Fibroblast of the aortic adventitia (primary cell): Measurements from ENCODE around the gene STRA6. TPM values are rescaled to one million over a fixed set of nuclear protein-coding genes. Genes with fewer than 3 reads are reported as not detected.
"Not testable (repeated sequence)": the region's sequence is repeated elsewhere in the genome, so short reads cannot be mapped to it uniquely, and the experiment has no call there.

Source experiments
- DNase-seq: peaks from one replicate; pipeline ENCODE4 v3.0.0-alpha.2; 2010; ENCODE audit warnings: low read depth
- H3K4me3 ChIP-seq: 2 replicates; pipeline ENCODE4 v1.5.1; 2011; ENCODE audit warnings: low read depth, mild to moderate bottlenecking, control low read depth, low read length, moderate library complexity
- CTCF ChIP-seq: IDR thresholded peaks from 2 replicates; pipeline ENCODE4 v1.5.1; 2011; ENCODE audit warnings: mild to moderate bottlenecking, low read length, control low read depth, inconsistent platforms; ENCODE audit not compliant: insufficient read depth
- total RNA-seq: library from RNA; depleted of rRNA; stranded (reverse); fragments of >200 nt; gene quantifications from 2 replicates; pipeline ENCODE4 v1.2.3, GENCODE V29; 2012; ENCODE audit warnings: low replicate concordance

Gene STRA6
- total RNA-seq, 1 donor: 0.18 TPM

- no peak for TF ChIP-seq CTCF
- H3K4me3 ChIP-seq: no peak overlapping the region
- no peak for DNase-seq
These were observed 37.1 kb downstream of the STRA6 start for GRCh38 chr15:74165461-74165860.

GRCh38 chr15:74162195-74162536, 40.4 kb downstream of the STRA6 start:
- DNase-seq, H3K4me3 ChIP-seq: not testable (repeated sequence)

DNA sequence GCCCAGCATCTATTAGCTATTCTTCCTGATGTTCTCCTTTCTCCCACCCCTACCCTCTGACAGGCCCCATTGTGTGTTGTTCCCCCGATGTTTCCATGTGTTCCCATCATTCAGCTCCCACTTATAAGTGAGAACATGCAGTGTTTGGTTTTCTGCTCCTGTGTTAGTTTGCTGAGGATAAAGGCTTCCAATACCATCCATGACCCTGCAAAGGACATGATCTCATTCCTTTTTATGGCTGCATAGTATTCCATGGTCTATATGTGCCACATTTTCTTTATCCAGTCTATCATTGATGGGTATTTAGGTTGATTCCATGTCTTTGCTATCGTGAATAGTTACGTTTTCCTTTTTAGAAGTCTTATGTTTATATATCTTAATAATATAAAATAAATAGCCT, 42.2 kb downstream of the STRA6 start:
- H3K4me3 ChIP-seq, DNase-seq: not testable (repeated sequence)

GRCh38 chr15:74159773-74160172, 42.8 kb downstream of the STRA6 start:
- TF ChIP-seq CTCF: no peak
- H3K4me3 ChIP-seq: no peak overlapping the region
- no peak for DNase-seq

- peak; percentile 58 for DNase-seq
- H3K4me3 ChIP-seq: no peak overlapping the region
- TF ChIP-seq CTCF: no peak
These were observed 43.5 kb downstream of the STRA6 start for GRCh38 chr15:74158855-74159650.

DNA sequence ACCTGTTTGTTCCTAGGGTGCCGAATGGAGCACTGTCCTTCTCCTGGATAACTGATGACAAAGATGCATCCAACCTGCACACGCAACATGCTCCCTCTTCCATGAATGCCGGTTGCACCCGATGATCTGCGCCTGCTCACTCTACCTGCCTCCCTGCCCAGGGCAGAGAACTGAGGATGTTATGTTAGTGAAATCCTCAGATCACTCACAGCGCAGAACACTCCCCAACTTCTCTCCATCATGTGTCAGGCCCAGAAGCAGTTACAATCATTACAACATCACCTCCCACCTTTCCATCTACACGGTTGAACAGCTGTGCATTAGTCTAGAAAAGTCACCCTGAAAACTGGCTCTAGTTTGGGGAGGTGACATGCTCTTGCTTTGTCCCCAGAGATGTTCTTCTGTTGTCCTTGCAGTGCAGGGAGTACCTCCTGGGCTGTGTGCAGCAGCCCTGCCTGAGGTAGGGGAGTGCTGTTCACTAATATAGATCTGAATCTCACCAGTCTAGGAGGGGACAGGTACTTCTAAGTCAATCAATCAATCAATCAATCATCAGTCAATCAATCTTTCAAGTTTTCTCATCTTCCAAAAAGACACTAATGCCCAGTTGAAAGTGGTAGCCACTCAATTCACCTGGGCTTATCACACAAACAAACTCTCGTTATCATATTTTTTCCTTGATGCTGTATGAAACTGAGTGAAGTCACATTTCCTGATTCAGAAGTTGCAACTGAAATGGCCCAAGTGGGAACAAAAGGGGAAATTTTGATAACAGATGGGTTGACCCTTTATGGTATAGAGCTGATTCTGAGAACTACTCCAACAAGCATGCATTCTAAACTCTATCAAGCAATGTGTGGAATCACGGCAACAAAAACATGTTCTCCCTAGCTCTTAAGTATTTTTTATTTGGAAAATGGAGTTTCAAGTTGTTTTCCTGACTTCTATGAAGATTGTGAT, 44.4 kb downstream of the STRA6 start:
- no peak for DNase-seq
- no peak overlapping the region for H3K4me3 ChIP-seq
- TF ChIP-seq CTCF: no peak

DNA sequence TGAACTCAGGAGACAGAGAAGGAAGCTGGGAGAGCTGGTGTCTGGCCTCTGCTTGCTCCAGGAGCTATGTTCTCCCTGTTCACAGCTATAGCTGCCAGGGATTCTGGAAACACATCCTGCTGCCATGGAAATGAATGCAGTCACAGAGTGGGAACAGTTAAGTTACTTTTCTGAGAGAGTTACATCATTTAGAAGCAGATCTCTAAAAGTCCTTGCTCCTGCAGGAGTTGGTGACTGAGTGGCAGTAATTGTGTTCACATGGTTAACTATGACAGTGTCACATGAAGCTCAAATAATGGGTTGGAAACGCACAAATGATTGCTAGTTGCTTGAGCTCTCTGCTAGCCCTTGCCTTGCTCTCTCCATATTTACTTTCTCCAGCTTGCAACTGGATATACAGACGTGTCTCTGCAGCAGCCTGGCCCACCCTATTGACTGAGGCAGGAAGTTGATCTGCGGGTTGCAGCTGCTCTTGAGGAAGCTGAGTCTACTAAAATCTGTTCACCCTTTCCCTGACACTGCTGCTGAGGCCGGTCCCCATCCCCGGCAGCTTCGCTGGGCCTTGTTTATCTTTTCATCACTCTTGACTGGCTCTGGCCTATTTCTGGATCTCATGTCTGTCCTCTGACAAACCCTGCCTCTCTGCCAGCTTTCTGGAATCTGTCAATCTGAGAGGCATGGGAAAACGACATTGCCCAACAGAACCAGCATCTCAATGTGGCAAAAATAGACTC, 45.7 kb downstream of the STRA6 start:
- H3K4me3 ChIP-seq: no peak overlapping the region
- peak; percentile 55 for DNase-seq
- TF ChIP-seq CTCF: no peak
